ENCODE results near the gene ACAT2. TPM values are rescaled to one million over a fixed set of nuclear protein-coding genes. Genes with fewer than 3 reads are reported as not detected.
"Not testable (repeated sequence)": the region's sequence is repeated elsewhere in the genome, so short reads cannot be mapped to it uniquely, and the experiment has no call there.

ACAT2 gene
- polyA plus RNA-seq, 3 donors, result 3.6 to 24.4 (median 19.5) TPM

- peaks cover 9 to 14% of the 10 kb centered on the region in 2 donors for H3K4me1 ChIP-seq (ENCODE audit: control insufficient read depth in 1 of 2, insufficient read depth in 2 of 2, low read length in 2 of 2)
- H3K4me3 ChIP-seq (replicated peaks in 1 of 3; ENCODE audit: low read depth in 2 of 3, low read length in 3 of 3), result no peak overlapping the region
- Mint-ChIP-seq H3K27ac (peak overlapping the region in 1 of 7 donors; percentile 49), H3K9me3 (no peaks in the 10 kb centered on the region), H3K36me3 (no peaks in the 10 kb centered on the region), H3K27me3 (ENCODE audit: low read depth in 3 of 3) (peaks cover 2 to 8% (median 4%) of the 10 kb centered on the region in 3 donors), H3K4me1 (peaks cover 20% of the 10 kb centered on the region), H3K4me3 (no peak overlapping the region)
- TF ChIP-seq, protein P1, sequence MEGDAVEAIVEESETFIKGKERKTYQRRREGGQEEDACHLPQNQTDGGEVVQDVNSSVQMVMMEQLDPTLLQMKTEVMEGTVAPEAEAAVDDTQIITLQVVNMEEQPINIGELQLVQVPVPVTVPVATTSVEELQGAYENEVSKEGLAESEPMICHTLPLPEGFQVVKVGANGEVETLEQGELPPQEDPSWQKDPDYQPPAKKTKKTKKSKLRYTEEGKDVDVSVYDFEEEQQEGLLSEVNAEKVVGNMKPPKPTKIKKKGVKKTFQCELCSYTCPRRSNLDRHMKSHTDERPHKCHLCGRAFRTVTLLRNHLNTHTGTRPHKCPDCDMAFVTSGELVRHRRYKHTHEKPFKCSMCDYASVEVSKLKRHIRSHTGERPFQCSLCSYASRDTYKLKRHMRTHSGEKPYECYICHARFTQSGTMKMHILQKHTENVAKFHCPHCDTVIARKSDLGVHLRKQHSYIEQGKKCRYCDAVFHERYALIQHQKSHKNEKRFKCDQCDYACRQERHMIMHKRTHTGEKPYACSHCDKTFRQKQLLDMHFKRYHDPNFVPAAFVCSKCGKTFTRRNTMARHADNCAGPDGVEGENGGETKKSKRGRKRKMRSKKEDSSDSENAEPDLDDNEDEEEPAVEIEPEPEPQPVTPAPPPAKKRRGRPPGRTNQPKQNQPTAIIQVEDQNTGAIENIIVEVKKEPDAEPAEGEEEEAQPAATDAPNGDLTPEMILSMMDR (IDR thresholded peaks at IDR 0.05), result no peak
- intact Hi-C loops (cut with micrococcal nuclease), result no loop called here
- no peak overlapping the region for H2AFZ ChIP-seq (ENCODE audit: insufficient read depth, low read depth, low read length, poor library complexity, severe bottlenecking)
- 100% methylated on average over 6 of the region's 6 CpGs for WGBS (ENCODE audit: insufficient coverage)
- no peaks in the 10 kb centered on the region for H3K9me3 ChIP-seq (replicated peaks in 1 of 2; ENCODE audit: control insufficient read depth in 1 of 2, insufficient read depth in 1 of 2, low read length in 2 of 2)
- DNase-seq, result no peak
- H3K79me2 ChIP-seq (ENCODE audit: insufficient read depth, low read length), result no peaks in the 10 kb centered on the region
- no peak overlapping the region for H3K9ac ChIP-seq (ENCODE audit: insufficient read depth, low read length, poor library complexity, severe bottlenecking)
- no peaks in the 10 kb centered on the region for H3K36me3 ChIP-seq (replicated peaks in 1 of 2; ENCODE audit: control insufficient read depth in 1 of 2, insufficient read depth in 2 of 2, low read length in 2 of 2)
- no peaks in the 10 kb centered on the region for H3K27me3 ChIP-seq (ENCODE audit: control insufficient read depth in 2 of 2, insufficient read depth in 2 of 2, low read length in 2 of 2)
- H3K4me2 ChIP-seq (replicated peaks; ENCODE audit: extremely low read depth, low read length, poor library complexity, severe bottlenecking), result no peak overlapping the region
- no peaks in the 10 kb centered on the region for H4K20me1 ChIP-seq (ENCODE audit: insufficient read depth, low read length)
- H3K27ac ChIP-seq (ENCODE audit: low read depth in 1 of 2, low read length in 2 of 2), result no peak overlapping the region
Observed at GRCh38 chr6:159815410-159815809, 53.6 kb downstream of the ACAT2 start.

GRCh38 chr6:159816775-159817174 is 54.9 kb downstream of the ACAT2 start:
- peaks cover 23% of the 10 kb centered on the region in 2 donors for H3K4me1 ChIP-seq (ENCODE audit: control insufficient read depth in 1 of 2, insufficient read depth in 2 of 2, low read length in 2 of 2)
- H3K4me3 Mint-ChIP-seq; H3K27me3 ChIP-seq (ENCODE audit: control insufficient read depth in 2 of 2, insufficient read depth in 2 of 2, low read length in 2 of 2); H3K27ac ChIP-seq (ENCODE audit: low read depth in 1 of 2, low read length in 2 of 2); H3K79me2 ChIP-seq (ENCODE audit: insufficient read depth, low read length); H3K4me3 ChIP-seq (replicated peaks in 1 of 3; ENCODE audit: low read depth in 2 of 3, low read length in 3 of 3); H3K36me3 Mint-ChIP-seq; DNase-seq; H3K27ac Mint-ChIP-seq; H3K27me3 Mint-ChIP-seq (ENCODE audit: low read depth in 3 of 3); H3K9me3 Mint-ChIP-seq; H3K36me3 ChIP-seq (replicated peaks in 1 of 2; ENCODE audit: control insufficient read depth in 1 of 2, insufficient read depth in 2 of 2, low read length in 2 of 2); H3K9ac ChIP-seq (ENCODE audit: insufficient read depth, low read length, poor library complexity, severe bottlenecking); H4K20me1 ChIP-seq (ENCODE audit: insufficient read depth, low read length); intact Hi-C loops (cut with micrococcal nuclease); H3K4me2 ChIP-seq (replicated peaks; ENCODE audit: extremely low read depth, low read length, poor library complexity, severe bottlenecking); H2AFZ ChIP-seq (ENCODE audit: insufficient read depth, low read depth, low read length, poor library complexity, severe bottlenecking); H3K9me3 ChIP-seq (replicated peaks in 1 of 2; ENCODE audit: control insufficient read depth in 1 of 2, insufficient read depth in 1 of 2, low read length in 2 of 2): not testable (repeated sequence)
- no CpG with 5 or more reads among the region's 3 CpGs for WGBS (ENCODE audit: insufficient coverage)
- H3K4me1 Mint-ChIP-seq, result peaks cover 24% of the 10 kb centered on the region
